Heart right ventricle (tissue), 16 donors: ENCODE measurements around the gene RAD51B. TPM values are rescaled to one million over a fixed set of nuclear protein-coding genes. Genes with fewer than 3 reads are reported as not detected.

ENCODE experiments used
- ATAC-seq, 8 donors: fragments of 200-7000 bp; cut with Tn5 transposase; one replicate each; pipeline ENCODE4 v1.9.1; 2020; ENCODE audit warnings: mild to moderate bottlenecking in 8 of 8, moderate library complexity in 8 of 8, moderate number of reproducible peaks in 1 of 8
- DNase-seq, 2 donors: peaks; one replicate each; pipeline ENCODE4 v3.0.0-alpha.2; 2020
- H3K27ac ChIP-seq, 10 donors: fragments of 200-600 bp; sonication (generic) in 2 of 10; one replicate each; pipeline versions ENCODE4 v1.5.0 to v1.8.0; 2020 to 2022; ENCODE audit warnings: mild to moderate bottlenecking in 3 of 10
- H3K27me3 ChIP-seq, 7 donors: fragments of 200-600 bp; one replicate each; pipeline ENCODE4 v1.8.0; 2021 to 2022; ENCODE audit warnings: mild to moderate bottlenecking in 2 of 7
- H3K36me3 ChIP-seq, 9 donors: fragments of 200-600 bp; sonication (generic) in 1 of 9; one replicate each; pipeline versions ENCODE4 v1.5.0 to v1.8.0; 2020 to 2022; ENCODE audit warnings: mild to moderate bottlenecking in 2 of 9
- H3K4me1 ChIP-seq, 9 donors: fragments of 200-600 bp; sonication (generic) in 1 of 9; one replicate each; pipeline versions ENCODE4 v1.5.0 to v1.8.0; 2020 to 2022; ENCODE audit warnings: mild to moderate bottlenecking in 4 of 9
- H3K4me3 ChIP-seq, 10 donors: fragments of 200-600 bp; sonication (generic) in 2 of 10; one replicate each; pipeline versions ENCODE4 v1.5.0 to v1.8.0; 2020 to 2022; ENCODE audit warnings: mild to moderate bottlenecking in 7 of 10, moderate library complexity in 2 of 10
- H3K9me3 ChIP-seq, 11 donors: fragments of 200-600 bp in 10 of 11; sonication (generic) in 2 of 11; one replicate each; pipeline versions ENCODE4 v1.5.0 to v1.8.0; 2013 to 2022; ENCODE audit warnings: mild to moderate bottlenecking in 2 of 11, control low read depth in 1 of 11, moderate library complexity in 1 of 11
- CTCF ChIP-seq, 9 donors: fragments of 200-600 bp; sonication (generic) in 2 of 9; IDR thresholded peaks; one replicate each; pipeline versions ENCODE4 v1.5.0 to v1.8.0; 2021 to 2022; ENCODE audit warnings: antibody characterized with exemption in 9 of 9, mild to moderate bottlenecking in 5 of 9, moderate library complexity in 1 of 9
- WGBS, 2 donors: extraction: QIAGEN DNeasy Blood & Tissue Kit; methylation state at CpG; one replicate each; pipeline ENCODE4 v1.1.7; 2013; ENCODE audit warnings: inconsistent platforms in 1 of 2; 5-methylcytosine and 5-hydroxymethylcytosine counted together
- intact Hi-C, 10 donors: fragments of 100-400 bp; cut with DNase I; formaldehyde crosslinking; loops; one replicate each; pipeline versions ENCODE4 v1.11.1 to v1.14.2; 2022
- polyA plus RNA-seq, 2 donors: library from polyadenylated mRNA; stranded (reverse); fragments of 200-250 nt; gene quantifications; one replicate each; pipeline ENCODE4 v1.2.3, GENCODE V29; 2013
- total RNA-seq, 10 donors: library from RNA; stranded (reverse); fragmentation: NEBNext Ultra II Directional in 3 of 10; extraction: Animal tissue kit (Norgen Biotek cat#: 25700) in 3 of 10; gene quantifications; one replicate each; pipeline versions ENCODE4 v1.2.1 to v1.2.4, GENCODE V29; 2021 to 2023
- donor health status: Arrhythmogenic right ventricular cardiomyopathy.
- donor health status: ischemic (EF 13 %, LVEDD 7.1; RV severe dilation, severe dysfunction).
- donor health status: healthy with polysubstance abuse.
- donor health status: DM: no; HTN: yes; CAD: no.
- donor health status: DM: no; HTN: no; CAD: no.
- donor health status: ischemic (EF 25% LVEDD 6.9; RV normal size, moderate dysfunction).
- donor health status: ischemic (EF 25% LVEDD 5.7; RV mildly dilated, moderate dysfunction).
- donor health status: healthy.
- donor health status: DM: yes; HTN: yes; CAD: no.
- donor health status: Ischemic cardiomyopathy.
- donor health status: ischemic (EF 35%, LVEDD 5.7; RV mildly dilated, moderate dysfunction).
- donor health status: nonischemic (EF 11% LVEDD 7.7; RV severe dilation, severe dysfunction).
- donor health status: DM: yes; HTN: yes; CAD: no.
- donor health status: PGD.
- donor health status: ischemic (EF 29% LVEDD 5.4; RV normal size, mild dysfunction).
- donor health status: nonischemic (EF 23%, LVEDD 6.1; RV moderate dilation, normal function).

Gene RAD51B
- total and polyA plus RNA-seq, 12 donors = 0.88 to 8.6 (median 3.5) TPM

DNA sequence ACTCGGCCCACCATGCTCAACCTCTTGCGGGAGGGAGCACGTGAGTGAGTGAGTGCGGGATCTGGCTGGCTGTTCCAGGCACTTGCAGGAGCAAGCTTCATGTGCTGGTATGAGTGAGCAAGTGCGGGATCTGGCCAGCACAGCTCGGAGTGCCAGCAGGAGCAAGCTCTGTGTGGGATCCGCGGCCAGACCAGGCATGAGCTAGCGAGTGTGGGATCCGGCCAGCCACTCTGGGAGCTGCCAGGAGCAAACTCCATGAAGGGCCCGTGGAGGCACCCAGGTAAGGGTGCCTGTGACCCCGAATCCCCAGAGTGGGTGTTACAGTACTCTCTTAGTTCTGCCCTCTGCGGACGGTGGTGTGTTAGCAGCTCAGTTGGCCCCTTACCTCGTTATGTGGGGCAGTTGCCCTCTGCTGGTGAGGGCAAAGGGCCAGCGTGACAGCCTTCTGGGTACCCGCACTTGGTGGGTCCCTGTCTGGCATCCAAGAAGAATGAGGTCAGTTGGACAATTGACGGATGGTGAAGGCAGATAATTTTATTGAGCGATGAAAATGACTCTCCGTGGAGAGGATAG is 38.3 kb downstream of the RAD51B start:
- Histone ChIP-seq H3K27ac (no peak overlapping the region), H3K4me3 (no peak overlapping the region), H3K4me1 (peaks cover 0 to 11% (median 0%) of the 10 kb centered on the region in 9 donors), H3K9me3 (no peaks in the 10 kb centered on the region), H3K36me3 (no peaks in the 10 kb centered on the region), H3K27me3 (no peaks in the 10 kb centered on the region)
- no peak for DNase-seq
- 95% methylated on average over 20 of the region's 20 CpGs for WGBS, 2 donors
- ATAC-seq = no peak
- intact Hi-C loops = no loop called here
- TF ChIP-seq CTCF (IDR thresholded peaks at IDR 0.05) = no peak

GRCh38 chr14:67859169-67859749 is 39.7 kb downstream of the RAD51B start:
- Histone ChIP-seq H3K36me3 (no peaks in the 10 kb centered on the region), H3K4me1 (peaks cover 0 to 5% (median 0%) of the 10 kb centered on the region in 9 donors), H3K4me3 (no peak overlapping the region), H3K27ac (no peak overlapping the region), H3K9me3 (no peaks in the 10 kb centered on the region), H3K27me3 (no peaks in the 10 kb centered on the region)
- ATAC-seq (no peak), DNase-seq (no peak)
- WGBS, 2 donors = 70 to 71% methylated on average over 1 of the region's 1 CpG
- intact Hi-C loops = no loop called here
- TF ChIP-seq CTCF (IDR thresholded peaks at IDR 0.05) = no peak

DNA sequence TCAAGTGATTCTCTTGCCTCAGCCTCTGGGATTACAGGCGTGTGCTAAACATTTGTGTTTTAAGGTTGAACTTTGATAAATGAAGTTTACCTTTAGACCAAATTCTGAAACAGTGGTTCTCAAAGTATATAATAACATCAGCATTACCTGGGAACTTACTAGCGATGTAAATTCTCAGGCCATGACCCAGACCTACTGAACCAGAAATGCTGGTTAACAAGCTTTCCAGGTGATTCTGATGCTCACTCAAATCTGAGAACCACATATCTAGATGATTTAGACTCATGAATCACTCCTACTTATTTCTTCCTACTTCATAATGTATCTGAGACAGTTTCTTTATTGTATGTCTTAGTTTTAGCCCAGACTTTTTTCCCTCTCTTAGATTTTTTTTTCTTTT is 43.6 kb downstream of the RAD51B start:
- intact Hi-C loops = no loop called here

More for the DNA sequence above, 43.6 kb downstream of the RAD51B start:
- no peaks in the 10 kb centered on the region for H3K9me3 ChIP-seq
- no peak for TF ChIP-seq CTCF (IDR thresholded peaks at IDR 0.05)
- H3K4me1 ChIP-seq = peaks cover 0 to 5% (median 0%) of the 10 kb centered on the region in 9 donors
- no peak for ATAC-seq
- no peaks in the 10 kb centered on the region for H3K27me3 ChIP-seq
- H3K4me3 ChIP-seq = no peak overlapping the region
- H3K36me3 ChIP-seq = peaks cover 0 to 3% (median 0%) of the 10 kb centered on the region in 9 donors
- no peak for DNase-seq
- no peak overlapping the region for H3K27ac ChIP-seq
- 97 to 98% methylated on average over 2 of the region's 2 CpGs for WGBS, 2 donors
